Left cardiac atrium (tissue), 4 donors: Measurements from ENCODE around the gene OR5H15. TPM values are rescaled to one million over a fixed set of nuclear protein-coding genes. Genes with fewer than 3 reads are reported as not detected.

ENCODE experiments used
- ATAC-seq, 2 donors: fragments of 200-7000 bp; cut with Tn5 transposase; one replicate each; pipeline ENCODE4 v1.9.1; 2020; ENCODE audit warnings: mild to moderate bottlenecking in 2 of 2, moderate library complexity in 2 of 2
- DNase-seq: peaks from one replicate; pipeline ENCODE4 v3.0.0-alpha.2; 2020
- intact Hi-C, 2 donors: fragments of 100-400 bp; cut with DNase I; formaldehyde crosslinking; loops; one replicate each; pipeline versions ENCODE4 v1.14.1 to v1.15.1; 2022 to 2023
- total RNA-seq, 2 donors: library from RNA; stranded (reverse); fragmentation: NEBNext Ultra II Directional; extraction: Animal tissue kit (Norgen Biotek cat#: 25700); gene quantifications; one replicate each; pipeline ENCODE4 v1.2.1, GENCODE V29; 2021
- donor health status: DM: no; HTN: yes; CAD: no.
- donor health status: DM: no; HTN: yes; CAD: no; lungs with severe emphysema.
- donor health status: DM: yes; HTN: yes; CAD: no.
- donor health status: Dilated cardiomyopathy.

The OR5H15 gene
- total RNA-seq, 2 donors from 2014 or later, result not detected

- ATAC-seq (no peak), DNase-seq (no peak)
- intact Hi-C loops, result loop anchor here in 1 of 2 donors (10.0 kb wide), 1 partner anchor 60 kb away; no protein-coding TSS in a partner anchor
Observed at GRCh38 chr3:98215051-98215450, 48.6 kb downstream of the OR5H15 start.

Other genes starting within 250 kb of the OR5H15 start
- gene RIOX2, start 194.3 kb upstream of the OR5H15 start, total RNA-seq, result 10 to 100 TPM; 12.9 to 16.0 TPM
- gene GABRR3, start 131.4 kb upstream of the OR5H15 start, total RNA-seq, result not detected
- gene OR5AC2, start 79.5 kb upstream of the OR5H15 start, total RNA-seq, result not detected
- gene OR5H1, start 36.0 kb upstream of the OR5H15 start, total RNA-seq, result not detected
- gene OR5H14, start 19.2 kb upstream of the OR5H15 start, total RNA-seq, result not detected
- not detected for gene OR5H6, start 97.5 kb downstream of the OR5H15 start, total RNA-seq
- gene OR5H2, start 115.8 kb downstream of the OR5H15 start, total RNA-seq, result not detected
- gene OR5K4, start 187.2 kb downstream of the OR5H15 start, total RNA-seq, result not detected
- not detected for gene OR5K3, start 224.0 kb downstream of the OR5H15 start, total RNA-seq